G401.6 (cell line): ENCODE results near the gene MYZAP.

ENCODE experiments used
- FAIRE-seq: peaks from 2 replicates; lab custom pipeline; 2012; peaks lifted over from hg19 to GRCh38; lab: Jason Lieb, UNC

The MYZAP gene

DNA sequence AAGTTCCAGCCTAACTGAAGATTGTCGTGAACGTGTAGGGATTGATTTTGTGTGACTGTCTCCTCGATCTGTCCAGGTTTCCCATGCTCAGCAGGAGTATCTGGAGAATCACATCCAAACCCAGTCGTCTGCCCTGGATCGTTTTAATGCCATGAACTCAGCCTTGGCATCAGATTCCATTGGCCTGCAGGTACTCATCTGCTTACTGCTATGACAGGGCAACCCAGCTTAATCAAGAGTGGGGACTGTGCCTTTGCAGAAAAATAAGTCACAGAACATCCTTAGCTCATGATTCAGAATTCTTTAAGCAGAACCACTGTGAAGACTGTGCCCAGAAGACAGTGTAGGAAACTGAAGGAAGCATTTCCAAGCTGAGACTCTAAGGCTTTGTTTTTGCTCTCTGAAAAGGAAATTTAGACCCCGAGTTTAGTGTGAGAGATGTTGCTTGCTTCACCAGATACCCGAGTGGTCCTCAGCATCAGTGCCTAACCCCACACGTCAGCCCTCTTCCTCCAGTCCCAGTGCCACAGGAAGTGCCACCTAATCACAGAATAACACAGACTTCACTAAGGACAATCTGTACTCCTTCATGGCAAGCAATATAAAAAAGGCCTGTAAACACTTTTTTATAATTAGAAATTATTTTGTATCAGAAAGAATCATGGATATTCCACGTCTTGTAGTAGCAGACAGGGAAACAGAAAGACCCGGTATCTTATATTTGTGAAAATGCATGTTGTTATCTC is 34.2 kb downstream of the MYZAP start:
- no peak for FAIRE-seq

DNA sequence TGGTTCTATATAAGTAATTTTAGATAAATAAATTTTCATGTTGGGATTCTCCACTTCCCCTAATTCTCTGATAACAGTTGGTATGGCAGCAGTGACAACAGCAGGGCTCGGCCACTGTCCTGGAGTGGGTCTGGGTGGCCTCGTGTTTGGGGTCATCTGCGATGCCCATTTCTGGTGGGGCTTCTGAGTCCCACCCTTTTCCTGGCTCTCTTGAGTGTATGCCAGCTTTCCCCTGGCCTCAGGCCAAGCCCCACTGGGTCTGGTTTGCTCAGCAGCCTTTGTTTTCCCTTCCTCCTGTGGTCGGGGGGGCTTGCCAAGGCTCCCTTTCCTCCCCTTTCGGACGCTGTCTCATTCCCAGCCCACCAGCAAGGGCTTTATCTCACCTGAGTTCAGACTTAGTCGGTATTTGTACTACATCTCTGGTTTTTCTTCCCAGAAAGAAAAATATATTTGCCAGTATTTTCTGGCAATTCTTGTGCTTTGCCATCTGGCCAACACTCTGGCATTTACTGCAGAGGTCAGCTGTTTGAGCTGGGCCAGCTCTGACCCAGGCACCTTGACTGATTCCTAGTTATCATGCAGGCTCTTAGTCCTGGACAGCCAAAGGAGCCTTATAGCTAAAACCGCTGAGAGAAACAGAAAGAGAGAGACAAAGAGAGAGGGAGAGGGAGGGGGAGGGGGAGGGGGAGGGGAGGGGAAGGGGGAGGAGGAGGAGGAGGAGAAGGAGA is 35.2 kb downstream of the MYZAP start:
- FAIRE-seq: no peak

DNA sequence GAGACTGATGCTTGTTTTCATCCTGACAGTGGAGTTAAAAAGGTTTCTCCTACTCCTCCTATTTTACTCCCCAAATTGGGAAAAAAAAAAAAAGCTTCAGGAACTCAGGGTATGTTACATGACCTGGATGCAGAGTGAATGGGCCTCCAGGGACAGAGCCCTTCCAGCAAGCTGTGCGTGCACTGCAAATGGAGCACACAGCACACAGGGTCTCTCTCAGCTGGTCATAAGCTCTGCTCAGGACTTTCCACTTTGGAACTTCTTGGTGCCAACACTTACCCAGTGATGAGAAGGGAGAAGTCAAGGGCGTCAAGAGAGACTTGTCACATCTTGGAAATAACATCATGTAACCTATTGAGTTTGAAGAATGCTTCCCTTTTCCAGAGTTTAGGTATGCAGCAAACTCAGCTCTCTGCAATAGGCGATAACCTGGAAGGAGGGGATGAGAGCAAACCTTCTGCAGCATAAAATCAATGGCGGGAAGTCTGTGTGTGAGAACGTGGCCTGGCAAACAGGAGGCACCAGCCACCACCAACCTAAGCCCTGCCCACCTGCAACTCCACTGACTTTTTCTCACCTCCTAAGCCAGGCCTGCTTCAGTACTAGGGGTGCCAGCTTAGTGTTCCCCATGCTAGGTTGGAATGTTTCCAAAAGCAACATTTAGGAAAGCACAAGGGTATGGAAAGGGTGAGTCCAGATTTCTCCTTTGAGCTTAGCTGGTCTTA is 39.8 kb downstream of the MYZAP start:
- FAIRE-seq: no peak

DNA sequence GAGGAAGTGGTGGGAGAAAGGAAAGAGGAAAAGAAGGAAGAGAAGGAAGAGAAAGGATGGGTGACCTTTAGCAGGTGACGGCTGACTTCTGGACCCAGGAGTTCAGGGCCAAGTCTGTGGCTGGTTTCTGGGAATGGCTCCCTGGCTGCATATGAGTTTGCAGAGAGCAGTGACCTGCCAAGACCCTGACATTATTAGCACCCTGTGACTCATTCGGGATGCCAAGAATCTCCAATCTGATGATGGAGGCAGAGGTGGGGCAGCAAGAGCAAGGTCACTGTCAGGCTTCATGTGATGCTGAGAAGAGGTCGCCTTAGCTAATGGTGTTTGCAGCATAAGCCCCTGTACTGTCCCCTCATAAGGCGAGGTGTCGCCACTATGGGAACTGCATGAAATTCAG is 42.6 kb downstream of the MYZAP start:
- FAIRE-seq: no peak

DNA sequence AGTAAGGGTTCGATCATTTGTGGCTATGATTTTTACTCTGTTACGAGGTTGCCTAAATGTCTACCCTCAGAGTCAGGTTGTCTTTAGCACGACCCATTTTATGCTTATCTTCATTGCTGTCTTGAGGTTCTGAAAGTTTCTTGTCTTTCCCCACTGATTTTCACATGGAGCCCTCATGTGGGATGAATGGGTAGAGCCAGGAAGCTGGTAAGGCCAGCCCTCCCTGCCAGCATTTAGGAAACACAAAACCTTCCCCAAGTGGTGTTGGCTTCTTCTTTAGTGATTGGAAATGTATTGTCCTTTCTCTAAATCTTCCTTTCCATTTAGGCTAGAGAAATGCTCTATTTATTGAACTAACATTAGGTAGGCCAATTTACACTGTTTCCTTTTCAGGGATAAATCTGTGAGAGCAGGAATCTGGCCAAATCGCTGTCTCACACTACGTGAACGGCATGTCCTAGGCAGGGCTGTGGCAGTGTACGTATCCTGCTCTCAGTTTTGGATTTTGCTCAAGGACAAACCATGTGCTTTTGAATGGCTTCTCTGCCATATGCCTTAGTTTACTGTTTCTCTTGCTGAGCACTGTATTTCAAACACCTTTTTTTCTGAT is 43.7 kb downstream of the MYZAP start:
- no peak for FAIRE-seq

DNA sequence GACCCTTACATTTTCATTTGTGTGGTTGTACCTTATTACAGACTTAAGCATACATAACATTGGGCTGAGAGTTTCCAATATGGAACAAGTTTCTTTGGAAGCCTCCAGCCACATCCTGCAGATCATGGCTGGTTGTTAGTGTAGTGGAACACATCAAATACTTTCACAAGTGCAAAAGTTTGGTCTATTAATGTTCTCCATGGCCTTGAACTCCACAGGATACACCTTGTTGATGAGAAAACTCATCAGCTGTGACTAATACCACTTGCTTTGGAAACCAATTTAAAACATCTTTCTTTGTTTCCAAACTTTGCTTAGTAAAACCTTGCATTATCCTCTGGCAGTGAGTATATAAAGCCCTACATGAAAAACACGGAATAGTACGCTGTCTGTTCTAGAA is 46.1 kb downstream of the MYZAP start:
- FAIRE-seq: no peak

DNA sequence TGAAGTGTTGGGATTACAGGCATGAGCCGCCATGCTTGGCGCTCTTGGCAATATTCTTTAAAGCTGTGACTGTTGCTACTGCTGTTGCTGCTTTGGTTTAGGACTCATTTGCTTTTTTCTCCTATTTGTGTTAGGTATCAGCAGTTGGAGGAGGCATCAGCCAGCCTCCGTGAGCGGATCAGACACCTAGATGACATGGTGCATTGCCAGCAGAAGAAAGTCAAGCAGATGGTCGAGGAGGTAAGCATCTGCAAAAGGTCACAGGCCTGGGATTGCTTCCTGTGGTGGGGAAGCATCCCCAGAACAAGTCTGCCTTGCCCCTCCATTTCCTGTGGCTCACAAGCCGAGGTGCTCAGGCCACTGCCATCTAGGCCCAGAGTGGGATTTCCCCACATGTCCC is 47.6 kb downstream of the MYZAP start:
- no peak for FAIRE-seq

DNA sequence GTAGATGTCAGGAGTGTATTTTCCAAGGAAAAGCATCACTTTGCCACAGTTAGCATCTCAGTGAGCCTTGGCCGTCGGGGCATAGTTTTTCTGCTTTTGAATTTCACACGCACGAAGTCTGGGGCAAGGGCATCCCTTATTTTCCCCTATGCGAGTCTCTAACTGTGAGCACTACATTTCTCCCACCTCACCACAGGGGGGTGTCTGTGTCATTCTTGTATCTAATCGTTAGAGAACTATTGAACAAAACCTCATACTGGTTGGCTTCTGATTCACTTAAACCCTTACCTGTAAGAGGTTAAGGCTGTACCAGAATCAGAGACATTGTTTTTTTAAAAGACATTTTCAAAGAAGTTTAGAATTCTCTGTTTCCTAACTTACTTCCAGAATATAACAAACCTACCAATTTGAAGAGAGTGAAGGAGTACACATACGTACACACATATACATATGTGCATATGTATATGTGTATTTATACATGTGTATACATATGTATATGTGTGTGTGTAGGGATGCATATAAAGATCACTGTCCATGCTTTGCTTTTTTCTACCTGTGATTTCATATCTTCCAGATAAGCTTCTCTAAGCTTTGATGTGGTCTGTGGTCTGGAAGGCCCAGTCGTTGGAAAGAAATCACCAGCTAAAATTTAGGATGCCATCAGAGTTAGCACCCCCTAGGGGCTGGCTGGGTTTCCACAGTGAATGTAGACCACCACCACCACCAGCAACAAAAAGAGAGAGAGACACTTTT is 49.4 kb downstream of the MYZAP start:
- FAIRE-seq: peak; percentile 15

DNA sequence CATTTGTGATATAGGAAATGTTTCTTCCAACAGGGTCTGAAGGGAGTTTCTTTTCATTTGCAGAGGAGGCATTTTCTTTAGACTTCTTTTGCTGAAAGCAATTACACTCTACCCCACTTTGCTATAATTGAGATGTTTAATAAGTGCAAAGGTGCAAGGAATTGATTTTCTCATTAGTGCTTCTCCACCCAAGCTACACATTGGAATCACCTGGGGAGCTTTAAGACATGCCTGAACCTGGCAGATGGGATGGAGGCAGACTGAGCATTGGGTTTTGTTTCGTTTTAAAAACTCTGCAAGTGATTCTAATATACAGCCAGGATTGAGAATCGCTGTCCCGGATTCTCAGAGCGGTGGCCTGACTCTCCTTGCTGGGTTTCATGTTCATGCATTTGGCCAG is 52.1 kb downstream of the MYZAP start:
- FAIRE-seq: no peak

DNA sequence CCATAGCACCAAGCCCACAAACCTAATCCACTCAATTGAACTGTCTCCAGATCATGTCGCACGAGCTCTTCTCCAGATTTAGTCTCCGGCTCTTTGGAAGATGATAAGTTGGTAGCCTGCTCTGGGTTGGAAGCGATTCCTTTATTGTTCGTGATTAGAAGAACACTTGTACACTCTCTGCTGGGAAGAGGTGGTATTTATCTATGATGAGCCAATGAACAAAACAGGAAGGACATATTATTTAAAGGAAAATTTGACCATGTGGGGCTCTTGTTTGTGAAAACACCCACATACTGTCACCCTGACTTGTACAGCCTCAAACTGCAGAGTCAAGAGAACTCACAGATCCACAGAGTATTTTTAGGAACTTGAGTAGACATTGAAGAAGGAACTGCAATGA is 54.4 kb downstream of the MYZAP start:
- no peak for FAIRE-seq

DNA sequence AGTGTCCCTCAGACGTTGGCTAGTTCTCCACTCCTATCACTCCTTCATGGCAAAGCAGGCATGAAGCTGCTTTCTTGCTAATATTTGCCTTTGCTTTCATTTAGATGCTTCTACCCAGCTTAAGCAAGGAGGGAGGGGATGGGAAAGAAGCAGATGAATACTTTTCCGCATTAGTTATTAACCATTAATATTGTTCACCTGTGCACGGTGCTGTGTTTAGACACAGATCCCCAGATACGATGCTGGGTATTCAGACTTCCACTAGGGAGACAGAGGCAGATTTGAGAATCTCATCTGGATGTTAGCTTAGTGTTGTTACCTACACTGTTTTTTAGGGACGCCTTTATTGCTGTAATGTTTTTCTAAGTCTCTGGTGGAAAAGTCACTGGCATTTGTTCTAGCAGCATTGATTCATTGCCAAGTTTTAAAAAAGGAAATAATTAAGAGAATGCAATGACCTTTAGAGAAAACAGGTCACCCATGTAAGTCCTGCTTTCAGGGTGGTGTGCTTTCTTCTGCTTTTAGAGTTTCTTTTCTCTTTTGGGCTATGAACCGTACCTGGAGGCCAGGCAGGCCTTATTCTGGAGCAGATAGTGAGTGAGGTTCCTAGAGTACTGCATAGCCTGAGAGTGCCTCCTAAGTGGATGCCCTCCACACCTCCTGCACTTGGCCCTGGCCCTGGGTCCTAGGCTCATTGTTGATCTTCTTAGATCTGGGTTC is 55.5 kb downstream of the MYZAP start:
- no peak for FAIRE-seq

DNA sequence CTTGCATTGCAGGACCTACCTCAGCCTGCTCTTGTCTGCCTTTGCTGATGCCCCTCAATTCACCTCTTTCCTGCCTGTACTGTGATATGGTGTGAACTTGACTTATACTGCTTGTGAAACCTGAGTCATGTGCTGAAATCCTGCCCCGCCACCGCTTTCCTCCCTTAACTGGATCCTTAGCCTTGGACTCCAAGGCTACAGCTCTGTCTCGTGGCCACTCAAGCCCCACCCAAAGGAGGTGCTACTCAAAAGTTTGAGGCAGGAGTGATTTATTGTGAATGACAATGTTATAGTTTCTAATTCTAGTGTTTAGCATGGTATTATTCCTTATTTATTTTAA is 56.1 kb downstream of the MYZAP start:
- no peak for FAIRE-seq

DNA sequence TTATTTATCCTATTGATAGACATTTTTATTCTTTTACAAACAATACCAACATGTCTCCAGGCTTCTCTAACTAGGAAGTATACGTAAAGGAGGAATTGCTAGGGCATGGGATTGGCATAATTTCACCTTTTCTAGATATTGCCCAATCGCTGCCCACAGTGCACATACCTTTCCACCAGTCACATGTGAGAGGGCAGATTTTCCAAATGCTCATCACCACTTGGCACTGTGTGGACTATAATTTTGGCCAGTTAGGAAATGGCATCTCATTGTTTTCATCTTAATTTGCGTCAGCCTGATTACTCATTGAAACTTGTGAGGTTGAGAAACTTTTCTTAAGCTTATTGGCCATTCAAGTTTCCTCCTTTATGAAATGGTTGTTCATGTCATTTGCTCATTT is 57.4 kb downstream of the MYZAP start:
- FAIRE-seq: no peak

DNA sequence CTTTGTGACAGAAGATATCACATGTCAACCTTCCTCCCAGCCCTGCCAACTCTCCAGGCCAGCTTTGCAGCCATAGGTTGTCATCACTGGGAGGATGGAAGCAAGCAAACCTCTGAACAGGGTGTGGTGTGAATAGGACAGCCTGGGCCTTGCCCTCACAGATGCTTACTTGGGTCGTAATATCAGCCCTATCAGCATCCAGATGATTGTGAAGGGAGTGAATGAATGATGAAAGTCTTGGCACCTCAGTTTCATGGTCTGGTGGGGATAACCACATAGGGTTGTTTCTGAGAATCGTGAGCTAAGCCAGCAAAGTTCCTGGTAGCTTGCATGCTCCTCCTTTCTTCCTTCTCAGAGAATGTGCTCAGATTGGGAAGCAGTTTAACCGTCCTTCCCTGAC is 59.7 kb downstream of the MYZAP start:
- no peak for FAIRE-seq

DNA sequence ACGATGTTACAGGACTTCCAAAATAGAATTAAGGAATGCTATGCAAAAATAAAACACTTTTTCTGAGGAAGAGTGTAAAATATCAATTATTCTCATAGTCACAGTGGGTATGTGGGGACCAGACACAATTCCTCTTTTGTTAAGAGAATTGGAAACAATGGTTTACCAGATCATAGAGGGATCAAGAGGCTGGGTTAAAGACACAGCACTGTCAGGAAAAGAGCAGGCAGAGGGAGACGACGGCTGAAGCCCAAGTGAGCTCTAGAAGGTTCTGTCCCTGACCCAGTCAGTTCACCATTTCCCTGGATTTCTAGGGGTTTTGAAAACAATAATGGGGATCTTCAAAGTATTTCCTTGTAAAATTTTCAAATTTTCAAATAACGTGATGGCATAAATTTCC is 60.8 kb downstream of the MYZAP start:
- no peak for FAIRE-seq

DNA sequence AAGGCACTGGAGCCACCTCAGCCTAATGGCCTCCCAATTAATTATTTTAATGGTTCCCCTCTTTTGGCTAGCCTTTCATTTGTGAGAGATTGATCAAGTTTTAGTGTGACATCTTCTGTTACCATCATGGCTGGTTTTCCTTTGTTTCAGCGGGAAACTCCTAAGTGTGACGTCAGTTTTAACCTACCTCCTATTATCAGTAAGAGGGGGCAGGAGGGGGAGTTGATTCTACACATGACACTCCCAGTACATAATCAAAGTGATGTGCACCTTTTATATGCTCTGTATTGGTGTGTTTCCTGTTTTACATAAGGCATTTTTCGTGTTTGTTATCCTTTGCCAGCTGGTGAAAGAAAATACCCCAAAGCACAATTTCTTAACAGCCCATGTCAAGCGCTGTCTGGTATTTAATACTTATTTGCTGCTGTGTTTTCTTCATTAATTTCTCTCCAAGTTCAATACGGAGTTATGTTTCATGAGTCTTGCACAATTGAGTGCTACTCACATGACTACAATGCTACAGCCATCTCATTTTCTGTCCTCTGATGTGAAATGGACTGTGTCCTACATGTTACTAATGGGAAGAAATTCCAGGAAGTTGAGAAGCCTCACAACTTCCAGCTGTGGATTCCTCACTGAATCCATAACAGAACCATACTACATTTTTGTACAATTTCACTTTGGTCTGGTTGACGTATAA is 62.6 kb downstream of the MYZAP start:
- FAIRE-seq: no peak

DNA sequence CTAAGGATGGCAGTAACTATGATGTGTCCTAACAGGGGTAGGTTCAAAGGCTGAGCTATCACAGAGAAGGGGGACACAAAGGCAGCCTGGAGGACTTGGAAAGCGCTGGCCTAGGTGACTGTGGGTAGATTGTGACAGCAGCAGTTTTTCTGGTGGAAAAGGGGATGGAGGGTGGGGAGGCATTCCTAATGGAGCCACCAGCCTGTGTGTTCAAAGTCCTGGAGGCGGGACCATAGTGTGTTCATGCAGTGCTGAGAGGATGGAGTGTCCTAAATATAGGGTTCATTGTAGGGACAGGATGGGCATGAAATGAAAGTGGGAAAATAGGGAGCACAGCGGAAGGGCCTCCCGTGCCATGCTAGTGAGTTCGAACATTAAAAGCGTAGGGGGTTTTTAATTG is 63.3 kb downstream of the MYZAP start:
- FAIRE-seq: no peak

DNA sequence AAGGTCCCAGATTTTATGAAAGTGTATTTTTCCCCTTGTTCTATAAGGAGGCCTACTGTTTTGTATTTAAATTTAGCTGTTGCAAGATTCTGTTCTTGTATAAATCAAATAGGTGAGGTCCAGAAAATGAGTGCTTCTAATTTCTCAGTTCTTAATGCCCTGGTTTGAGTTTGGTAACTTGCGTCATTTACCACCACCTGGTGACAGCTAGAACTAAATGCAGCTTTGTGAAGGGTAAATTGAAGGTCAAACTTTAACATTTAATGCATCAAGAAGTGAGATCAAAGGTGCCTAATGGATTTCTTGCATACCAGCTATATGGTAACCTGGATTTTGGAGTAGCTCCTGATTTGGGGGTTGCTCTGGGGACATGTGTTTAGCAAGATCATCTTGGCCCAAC is 64.1 kb downstream of the MYZAP start:
- FAIRE-seq: no peak

DNA sequence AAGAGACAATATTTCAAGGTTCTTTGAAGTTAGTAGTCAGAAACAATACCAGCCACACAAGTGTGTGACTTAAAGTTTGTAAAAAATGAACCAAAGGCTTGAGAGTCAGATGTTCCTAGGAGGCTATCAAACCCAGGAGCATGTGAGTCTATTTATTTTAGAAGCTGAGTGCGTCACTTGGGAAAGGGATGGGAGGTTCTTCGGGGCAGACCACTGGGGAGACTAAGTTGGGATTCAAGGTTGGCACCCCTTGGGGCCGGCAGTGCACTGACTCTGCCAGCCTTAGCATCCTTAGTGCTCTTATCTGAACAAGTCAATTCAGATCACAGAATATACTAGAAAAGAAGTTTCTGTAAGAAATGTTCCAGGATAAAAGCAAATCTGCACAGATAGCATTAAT is 64.7 kb downstream of the MYZAP start:
- FAIRE-seq: no peak

DNA sequence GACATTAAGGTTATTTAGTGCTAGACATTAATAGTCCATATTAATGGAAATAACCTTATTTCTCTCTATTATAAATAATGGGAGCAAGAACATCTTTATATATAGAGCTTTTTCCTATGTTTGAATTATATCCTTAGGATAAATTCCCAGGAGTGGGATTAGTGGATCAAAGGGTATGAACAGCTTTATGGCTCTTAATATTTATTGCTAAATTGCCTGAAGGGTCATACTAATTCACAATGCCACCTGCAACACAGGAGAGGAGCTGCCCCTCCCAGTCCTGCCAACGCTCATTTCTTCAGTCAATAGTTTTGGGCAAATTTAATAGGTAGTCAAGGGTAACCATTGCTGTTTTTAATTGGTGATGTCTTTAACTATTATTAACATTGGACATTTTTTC is 65.9 kb downstream of the MYZAP start:
- FAIRE-seq: no peak

DNA sequence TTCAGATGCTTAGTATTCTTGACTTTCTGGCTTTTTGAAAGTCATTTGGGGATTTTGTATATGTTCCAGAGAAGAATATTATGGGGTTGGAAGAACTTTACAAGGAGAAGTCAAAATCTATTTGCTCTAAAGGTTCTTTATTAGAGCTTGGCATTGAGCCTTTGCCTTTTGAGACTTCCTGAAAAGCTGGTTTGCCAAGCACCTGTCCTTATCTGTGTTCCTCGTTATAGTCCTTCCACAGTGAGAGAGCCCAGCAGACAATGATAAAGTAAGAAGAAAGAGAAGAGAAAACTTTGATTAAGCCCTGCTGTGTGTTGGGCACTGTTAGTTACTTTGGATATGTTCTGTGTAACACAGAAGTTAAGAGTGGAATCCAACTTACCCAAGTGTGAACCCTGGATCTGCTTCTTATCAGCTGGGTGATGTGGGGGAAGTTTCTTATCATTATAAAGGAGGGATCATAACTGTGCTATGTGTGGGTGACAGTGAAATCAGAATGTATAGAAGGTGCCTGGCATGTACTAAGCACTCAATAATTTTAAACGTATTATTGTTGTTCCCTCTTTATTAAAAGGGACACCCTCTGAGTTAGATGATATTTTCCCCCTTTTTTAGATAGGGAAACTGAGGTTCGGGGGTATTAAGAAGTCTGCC is 70.5 kb downstream of the MYZAP start:
- FAIRE-seq: no peak
